Upper lobe of left lung (tissue), 6 donors: ENCODE measurements around the gene SOX8. TPM values are rescaled to one million over a fixed set of nuclear protein-coding genes. Genes with fewer than 3 reads are reported as not detected.

Experiments used
- ATAC-seq, 2 donors: fragments of 200-7000 bp; cut with Tn5 transposase; one replicate each; pipeline ENCODE4 v1.9.1; 2022; ENCODE audit warnings: mild to moderate bottlenecking in 2 of 2, moderate library complexity in 2 of 2; ENCODE audit not compliant: low FRiP score in 2 of 2
- DNase-seq, 2 donors: peaks; one replicate each; pipeline ENCODE4 v3.0.0-alpha.2; 2019 to 2020
- H3K27ac ChIP-seq, 4 donors: fragments of 200-600 bp; sonication (generic); one replicate each; pipeline ENCODE4 v1.5.1; 2016 to 2019
- H3K27me3 ChIP-seq, 4 donors: fragments of 200-600 bp; sonication (generic); one replicate each; pipeline ENCODE4 v1.5.1; 2017 to 2019
- H3K36me3 ChIP-seq, 4 donors: fragments of 200-600 bp; sonication (generic); one replicate each; pipeline ENCODE4 v1.5.1; 2016 to 2019
- H3K4me1 ChIP-seq, 4 donors: fragments of 200-600 bp; sonication (generic); one replicate each; pipeline ENCODE4 v1.5.1; 2018 to 2019
- H3K4me3 ChIP-seq, 4 donors: fragments of 200-600 bp; sonication (generic); one replicate each; pipeline ENCODE4 v1.5.1; 2017 to 2019; ENCODE audit warnings: mild to moderate bottlenecking in 2 of 4, moderate library complexity in 1 of 4
- H3K9me3 ChIP-seq, 4 donors: fragments of 200-600 bp; sonication (generic); one replicate each; pipeline ENCODE4 v1.5.1; 2018 to 2019
- CTCF ChIP-seq, 6 experiments: fragments of 450-650 bp in 4 of 6; fragments of 200-600 bp in 2 of 6; sonication (generic) in 2 of 6; IDR thresholded peaks; one replicate each; pipeline ENCODE4 v1.5.1; 2016 to 2019; ENCODE audit warnings: antibody characterized with exemption in 6 of 6
- EP300 ChIP-seq, 4 donors: sonication (generic); formaldehyde crosslinking; IDR thresholded peaks; one replicate each; pipeline ENCODE4 v1.5.1; 2017; ENCODE audit warnings: antibody characterized with exemption in 4 of 4, control low read depth in 2 of 4
- POLR2A ChIP-seq, 4 donors: fragments of 450-650 bp; IDR thresholded peaks; one replicate each; pipeline ENCODE4 v1.5.1; 2016 to 2017; ENCODE audit warnings: antibody characterized with exemption in 4 of 4, mild to moderate bottlenecking in 2 of 4
- POLR2AphosphoS5 ChIP-seq, 2 donors: sonication (generic); formaldehyde crosslinking; IDR thresholded peaks; one replicate each; pipeline ENCODE4 v1.5.1; 2017; ENCODE audit warnings: antibody characterized with exemption in 2 of 2
- WGBS, 2 donors: methylation state at CpG; one replicate each; pipeline ENCODE4 v1.1.5; 2017 to 2018; 5-methylcytosine and 5-hydroxymethylcytosine counted together
- total RNA-seq, 6 donors: library from RNA; depleted of rRNA in 4 of 6; stranded (reverse); fragments of >200 nt in 4 of 6; gene quantifications; one replicate each; pipeline versions ENCODE4 v1.1.0 to v1.2.1, GENCODE V29; 2016 to 2021
- donor health status: DM: no; HTN: no; CAD: no; lungs with moderate emphysema.
- donor health status: DM: no; HTN: yes; CAD: no; lungs with severe emphysema.

Gene SOX8
- total RNA-seq, 6 donors from 2014 or later, result 0.14 to 1.1 (median 0.57) TPM

GRCh38 chr16:1026784-1027500 is 45.4 kb downstream of the SOX8 start:
- Histone ChIP-seq H3K27me3 (peaks cover 0 to 7% (median 0%) of the 10 kb centered on the region in 4 donors), H3K9me3 (no peaks in the 10 kb centered on the region), H3K36me3 (no peaks in the 10 kb centered on the region), H3K4me3 (no peak overlapping the region), H3K4me1 (no peaks in the 10 kb centered on the region), H3K27ac (no peak overlapping the region)
- WGBS, 2 donors, result 77 to 82% methylated on average over 20 to 27 of the region's 27 CpGs
- DNase-seq (peak in 1 of 2 donors; percentile 54), ATAC-seq (no peak)
- no peak for TF ChIP-seq POLR2AphosphoS5 (IDR thresholded peaks at IDR 0.05)
- TF ChIP-seq EP300 (IDR thresholded peaks at IDR 0.05), result no peak

GRCh38 chr16:1027501-1027815 is 45.9 kb downstream of the SOX8 start:
- H3K9me3 ChIP-seq, result no peaks in the 10 kb centered on the region
- H3K4me3 ChIP-seq, result no peak overlapping the region
- TF ChIP-seq EP300 (IDR thresholded peaks at IDR 0.05), result no peak
- TF ChIP-seq POLR2A (IDR thresholded peaks at IDR 0.05), result no peak
- no peak for TF ChIP-seq POLR2AphosphoS5 (IDR thresholded peaks at IDR 0.05)
- no peak for TF ChIP-seq CTCF (IDR thresholded peaks at IDR 0.05)
- WGBS, 2 donors, result 87 to 89% methylated on average over 20 to 22 of the region's 22 CpGs
- no peaks in the 10 kb centered on the region for H3K4me1 ChIP-seq
- H3K27me3 ChIP-seq, result peaks cover 0 to 7% (median 0%) of the 10 kb centered on the region in 4 donors
- no peaks in the 10 kb centered on the region for H3K36me3 ChIP-seq
- DNase-seq (peak in 1 of 2 donors; percentile 48), ATAC-seq (no peak)
- H3K27ac ChIP-seq, result no peak overlapping the region

GRCh38 chr16:1028056-1028455 is 46.5 kb downstream of the SOX8 start:
- Histone ChIP-seq H3K36me3 (no peaks in the 10 kb centered on the region), H3K4me3 (no peak overlapping the region), H3K27ac (no peak overlapping the region), H3K4me1 (no peaks in the 10 kb centered on the region), H3K27me3 (peaks cover 0 to 7% (median 0%) of the 10 kb centered on the region in 4 donors), H3K9me3 (no peaks in the 10 kb centered on the region)
- ATAC-seq, result no peak
- DNase-seq, result peak in 1 of 2 donors; percentile 52
- TF ChIP-seq POLR2AphosphoS5 (IDR thresholded peaks at IDR 0.05), result no peak
- no peak for TF ChIP-seq POLR2A (IDR thresholded peaks at IDR 0.05)
- TF ChIP-seq EP300 (IDR thresholded peaks at IDR 0.05), result no peak
- TF ChIP-seq CTCF (IDR thresholded peaks at IDR 0.05), result no peak
- WGBS, 2 donors, result 73% methylated on average over 11 of the region's 15 CpGs; no CpG with 5 or more reads in 1 of the 2 donors

DNA sequence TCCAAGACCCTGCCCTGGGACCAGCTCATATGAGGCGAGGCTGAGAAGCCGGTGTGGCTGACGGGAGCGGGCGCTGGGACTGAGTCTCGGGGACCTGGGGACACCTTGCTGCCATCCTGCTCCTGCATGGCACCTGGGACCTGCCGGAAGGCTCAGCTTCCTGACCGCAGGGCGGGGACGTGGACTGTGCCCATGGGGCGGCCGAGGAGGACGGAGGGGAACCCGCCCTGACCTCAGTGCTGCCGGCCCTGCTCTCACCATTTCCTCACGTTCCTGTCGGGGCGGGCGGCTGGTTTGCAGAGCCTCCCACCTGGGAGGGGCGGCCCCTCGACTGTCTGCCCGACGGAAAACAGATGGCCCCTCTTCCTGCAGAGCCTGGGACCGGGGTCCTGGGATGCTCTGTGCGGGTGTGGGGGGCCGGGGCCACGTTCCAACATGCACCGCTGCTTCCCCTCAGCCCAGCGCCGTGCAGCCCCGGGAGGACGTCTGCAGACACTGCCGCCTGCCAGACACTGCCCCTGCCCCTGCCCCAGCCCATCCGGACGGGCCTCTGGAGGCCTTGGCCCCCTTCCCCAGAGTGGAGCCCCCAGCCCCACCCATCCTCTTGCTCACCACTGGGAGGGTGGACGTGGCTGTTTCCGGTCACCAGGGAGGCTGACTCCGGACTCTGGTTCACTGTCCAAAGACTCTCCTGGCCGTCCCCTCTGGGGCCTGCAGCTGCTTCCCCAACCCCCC is 47.1 kb downstream of the SOX8 start:
- Histone ChIP-seq H3K4me3 (no peak overlapping the region), H3K27me3 (peaks cover 0 to 7% (median 0%) of the 10 kb centered on the region in 4 donors), H3K9me3 (no peaks in the 10 kb centered on the region), H3K4me1 (no peaks in the 10 kb centered on the region), H3K36me3 (no peaks in the 10 kb centered on the region), H3K27ac (no peak overlapping the region)
- 0 to 23% methylated on average over 3 to 19 of the region's 39 CpGs for WGBS, 2 donors
- DNase-seq (peak in 1 of 2 donors; percentile 79), ATAC-seq (no peak)
- no peak for TF ChIP-seq POLR2AphosphoS5 (IDR thresholded peaks at IDR 0.05)
- TF ChIP-seq CTCF (IDR thresholded peaks at IDR 0.05), result no peak
- no peak for TF ChIP-seq EP300 (IDR thresholded peaks at IDR 0.05)
- TF ChIP-seq POLR2A (IDR thresholded peaks at IDR 0.05), result no peak

- Histone ChIP-seq H3K36me3 (no peaks in the 10 kb centered on the region), H3K27me3 (peaks cover 0 to 7% (median 0%) of the 10 kb centered on the region in 4 donors)
- peak in 1 of 2 donors; percentile 77 for DNase-seq
Observed at GRCh38 chr16:1029259-1029545, 47.6 kb downstream of the SOX8 start.

More at GRCh38 chr16:1029259-1029545, 47.6 kb downstream of the SOX8 start:
- 43 to 80% methylated on average over 1 to 3 of the region's 14 CpGs for WGBS, 2 donors
- H3K27ac ChIP-seq, result no peak overlapping the region
- no peak overlapping the region for H3K4me3 ChIP-seq
- ATAC-seq, result no peak
- H3K9me3 ChIP-seq, result no peaks in the 10 kb centered on the region
- TF ChIP-seq POLR2AphosphoS5 (IDR thresholded peaks at IDR 0.05), result no peak
- TF ChIP-seq EP300 (IDR thresholded peaks at IDR 0.05), result no peak
- no peak for TF ChIP-seq POLR2A (IDR thresholded peaks at IDR 0.05)
- no peak for TF ChIP-seq CTCF (IDR thresholded peaks at IDR 0.05)
- H3K4me1 ChIP-seq, result no peaks in the 10 kb centered on the region
